ENCODE data around the gene LUZP1.

- TF ChIP-seq TAF1 (IDR thresholded peaks at IDR 0.05; ENCODE audit: borderline replicate concordance, insufficient read depth, low read length) (no peak), REST (IDR thresholded peaks at IDR 0.05; ENCODE audit: insufficient read depth in 1 of 2, low read depth in 2 of 2, low read length in 2 of 2) (no peak), POLR2AphosphoS5 (IDR thresholded peaks at IDR 0.05; ENCODE audit: low read depth, low read length) (no peak), FOXP2 (optimal IDR thresholded peaks at IDR 0.05; ENCODE audit: borderline replicate concordance, extremely low read depth, extremely low read length, insufficient read depth) (no peak)
These were observed 45.1 kb downstream of the LUZP1 start for GRCh38 chr1:23123528-23123927.
